ENCODE data around the gene AIG1.

Gene AIG1

GRCh38 chr6:143169440-143169839, 108.8 kb downstream of the AIG1 start:
- no peak for DNase-seq

DNA sequence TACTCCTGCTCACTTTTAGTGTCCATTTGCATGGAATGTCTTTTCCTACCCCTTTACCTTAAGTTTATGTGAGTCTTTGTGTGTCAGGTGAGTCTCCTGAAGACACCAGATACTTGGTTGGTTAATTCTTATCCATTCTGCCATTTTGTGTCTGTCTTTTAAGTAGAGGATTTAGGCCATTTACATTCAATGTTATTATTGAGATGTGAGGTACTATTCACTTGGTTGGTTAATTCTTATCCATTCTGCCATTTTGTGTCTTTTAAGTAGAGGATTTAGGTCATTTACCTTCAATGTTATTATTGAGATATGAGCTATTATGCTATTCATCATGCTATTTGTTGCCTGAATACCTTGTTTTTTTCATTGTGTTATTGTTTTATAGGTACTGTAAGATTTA, 113.8 kb downstream of the AIG1 start:
- DNase-seq = no peak

GRCh38 chr6:143174951-143175350, 114.3 kb downstream of the AIG1 start:
- DNase-seq = no peak

GRCh38 chr6:143176090-143177021, 115.7 kb downstream of the AIG1 start:
- no peak for DNase-seq

DNA sequence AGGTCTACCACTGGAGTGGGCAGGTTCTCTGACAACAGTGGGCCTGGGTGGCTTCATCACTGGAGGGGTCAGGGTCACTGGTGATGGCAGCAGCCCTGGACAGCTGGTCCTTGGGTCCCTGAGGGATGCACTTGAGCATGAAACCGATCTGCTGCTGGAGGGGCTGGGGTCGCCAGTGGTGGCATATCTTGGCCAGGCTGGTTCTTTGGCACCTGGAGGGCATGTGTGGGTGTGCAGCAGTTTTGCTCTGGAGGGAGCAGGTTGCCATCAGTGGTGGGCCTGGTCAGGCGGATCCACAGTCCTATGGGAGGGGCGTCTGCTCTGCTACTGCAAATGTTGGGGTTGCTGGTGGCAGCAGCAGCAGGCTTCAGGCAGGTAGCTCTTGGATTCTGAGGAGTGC, 117.0 kb downstream of the AIG1 start:
- no peak for DNase-seq

DNA sequence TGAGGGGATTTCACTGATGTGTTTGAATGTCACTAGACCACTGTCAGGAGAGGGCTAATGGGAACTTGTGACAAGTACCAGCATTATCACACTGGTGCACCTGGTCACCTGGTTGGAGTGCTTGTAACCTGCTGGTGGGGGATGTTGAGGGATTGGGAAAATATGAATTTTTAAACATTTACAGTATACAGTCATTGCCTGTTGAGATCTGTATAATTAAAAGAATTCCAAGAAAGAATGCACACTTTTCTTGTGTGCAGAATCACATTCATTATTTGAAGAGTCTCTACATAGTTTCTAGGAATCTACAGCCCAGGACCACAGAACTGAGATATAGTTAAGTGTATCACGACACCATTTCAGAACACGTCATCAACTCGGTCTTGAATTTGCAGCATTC, 118.4 kb downstream of the AIG1 start:
- DNase-seq = no peak

DNA sequence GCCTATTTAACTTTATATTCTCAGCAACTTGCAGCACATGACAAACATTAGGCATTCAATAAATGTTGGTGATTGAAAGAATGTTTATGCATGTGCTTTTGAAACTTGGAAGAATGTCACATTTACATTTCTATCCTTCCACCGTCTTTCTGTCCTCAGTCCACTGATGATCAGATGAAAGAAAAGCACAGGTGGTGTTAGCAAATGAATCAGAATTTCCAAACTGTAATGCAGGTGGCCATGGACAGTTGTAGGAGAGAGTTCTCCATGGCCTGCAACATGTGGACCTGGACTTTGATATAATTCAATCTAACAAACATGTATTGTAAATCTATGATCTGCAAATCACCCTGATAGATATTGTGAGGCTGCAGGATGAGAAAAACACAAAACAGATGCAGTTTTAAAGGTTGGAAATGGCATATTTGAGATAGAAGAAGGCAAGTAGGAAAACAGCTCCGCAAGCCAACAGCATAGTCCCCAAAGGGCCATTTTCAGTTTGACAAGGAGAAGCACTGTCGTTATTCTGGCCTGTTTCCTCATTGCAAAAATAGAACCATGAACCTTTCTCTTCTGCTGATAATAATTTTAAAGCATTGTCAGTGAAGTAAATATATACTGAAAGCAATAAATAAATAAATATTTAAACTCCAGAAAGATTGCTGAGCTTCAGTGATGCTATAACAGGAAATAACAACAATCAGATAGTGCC, 119.4 kb downstream of the AIG1 start:
- no peak for DNase-seq

DNA sequence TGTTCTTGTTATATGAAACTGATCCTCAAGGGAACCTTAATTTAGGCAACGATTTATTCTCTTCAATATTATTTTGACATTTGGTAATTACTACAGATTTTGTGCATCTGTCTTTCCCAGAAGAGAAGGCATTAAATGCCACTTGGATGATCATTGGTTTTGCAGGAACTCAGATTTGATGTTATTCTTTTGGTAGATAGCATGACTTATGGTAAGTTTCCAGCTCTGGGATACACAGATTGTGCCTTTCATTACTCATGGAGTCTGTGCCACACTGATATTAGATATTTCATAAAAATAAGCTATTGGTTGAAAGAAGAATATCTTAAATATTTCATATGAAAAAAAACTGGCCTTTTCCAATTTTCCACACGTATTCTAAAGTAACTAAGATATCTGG, 120.1 kb downstream of the AIG1 start:
- DNase-seq = no peak

GRCh38 chr6:143183666-143184065, 123.0 kb downstream of the AIG1 start:
- no peak for DNase-seq

DNA sequence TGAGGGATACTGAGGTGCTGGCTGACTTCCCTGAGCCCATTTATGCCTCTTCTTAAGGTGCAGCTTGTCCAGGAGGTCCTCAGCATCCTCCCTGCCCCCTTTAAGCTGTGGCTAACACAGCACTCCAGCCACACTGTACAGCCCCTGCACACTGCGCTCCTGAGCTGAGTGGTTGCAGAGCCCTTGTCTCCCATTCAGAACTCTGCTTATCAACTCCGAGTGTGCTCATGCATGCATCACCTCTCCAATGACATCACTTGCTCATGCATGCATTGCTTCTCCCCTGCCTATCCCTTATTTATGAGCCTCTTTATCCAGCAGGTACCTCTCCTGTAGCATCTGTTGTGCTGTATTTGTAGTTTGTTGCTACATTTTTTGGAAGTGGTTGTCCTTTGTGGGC, 124.6 kb downstream of the AIG1 start:
- DNase-seq = no peak

DNA sequence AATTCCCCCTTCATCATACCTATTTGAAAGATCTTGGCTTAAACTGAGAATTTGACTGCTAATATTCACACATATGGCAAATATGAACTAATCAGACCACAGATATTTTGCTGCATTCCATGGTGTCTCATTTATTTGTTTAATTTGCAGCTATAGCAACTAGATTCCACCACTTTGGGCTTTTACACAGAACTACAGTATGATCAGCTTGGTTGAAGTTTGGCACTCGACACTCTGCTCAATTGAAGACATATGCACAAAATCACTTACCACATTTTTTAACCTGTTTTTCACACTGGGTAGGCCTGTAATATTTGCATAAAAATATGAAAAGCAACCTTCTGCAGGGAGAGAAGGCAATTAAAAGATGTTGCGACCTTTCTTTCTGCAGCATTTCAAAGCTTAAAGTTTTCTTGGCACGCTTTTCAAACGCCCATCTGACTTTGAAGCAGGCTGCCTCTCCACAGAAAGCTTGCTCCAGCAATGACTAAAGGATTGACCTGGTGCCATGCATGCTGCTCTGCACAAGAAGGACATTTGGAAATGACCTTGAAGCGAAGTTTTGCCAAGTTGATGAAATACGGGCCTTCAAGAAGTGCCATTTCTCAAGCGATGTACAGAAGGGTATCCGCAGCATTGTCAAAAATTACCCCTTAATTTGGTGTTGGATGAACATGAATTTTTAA, 126.7 kb downstream of the AIG1 start:
- no peak for DNase-seq

DNA sequence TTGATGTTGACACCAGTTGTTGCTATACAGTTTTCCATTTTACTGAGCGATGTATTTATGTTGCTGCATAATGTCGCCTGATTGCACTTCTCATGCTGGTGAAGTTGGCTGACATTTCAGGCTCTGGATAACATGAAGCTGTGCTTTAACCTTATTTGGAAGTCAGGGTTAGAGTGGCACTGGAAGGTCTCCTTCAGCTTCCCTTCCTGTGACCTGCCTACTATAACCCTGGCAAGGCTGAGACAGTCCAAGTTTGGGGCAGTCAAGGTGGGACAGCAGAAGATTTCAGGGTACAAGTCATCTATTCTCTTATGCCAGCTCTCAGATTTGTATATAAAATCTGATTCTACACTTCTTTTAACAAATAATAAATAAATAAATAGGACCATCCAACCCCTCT, 127.6 kb downstream of the AIG1 start:
- no peak for DNase-seq

GRCh38 chr6:143191361-143191760, 130.7 kb downstream of the AIG1 start:
- no peak for DNase-seq

GRCh38 chr6:143192766-143193165, 132.1 kb downstream of the AIG1 start:
- DNase-seq = no peak

GRCh38 chr6:143193571-143194094, 132.9 kb downstream of the AIG1 start:
- no peak for DNase-seq

DNA sequence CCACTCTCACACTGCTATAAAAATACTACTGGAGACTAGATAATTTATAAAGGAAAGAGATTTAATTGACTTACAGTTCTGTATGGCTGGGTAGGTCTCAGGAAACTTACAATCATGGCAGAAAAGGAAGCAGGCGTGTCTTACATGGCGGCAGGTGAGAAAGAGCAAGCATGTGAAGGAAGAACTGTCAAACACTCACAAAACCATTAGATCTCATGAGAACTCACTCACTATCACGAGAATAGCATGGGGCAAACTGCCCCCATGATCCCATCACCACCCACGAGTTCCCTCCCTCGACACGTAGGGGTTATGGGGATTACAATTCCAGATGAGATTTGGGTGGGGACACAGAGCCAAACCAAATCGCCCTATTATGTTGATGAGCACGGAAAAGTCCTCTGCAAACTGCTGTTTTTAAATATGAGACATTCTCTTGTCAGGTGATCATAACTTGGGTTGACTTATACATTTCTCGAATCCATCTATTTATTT, 133.5 kb downstream of the AIG1 start:
- DNase-seq = no peak

GRCh38 chr6:143195349-143195845, 134.7 kb downstream of the AIG1 start:
- DNase-seq = no peak

DNA sequence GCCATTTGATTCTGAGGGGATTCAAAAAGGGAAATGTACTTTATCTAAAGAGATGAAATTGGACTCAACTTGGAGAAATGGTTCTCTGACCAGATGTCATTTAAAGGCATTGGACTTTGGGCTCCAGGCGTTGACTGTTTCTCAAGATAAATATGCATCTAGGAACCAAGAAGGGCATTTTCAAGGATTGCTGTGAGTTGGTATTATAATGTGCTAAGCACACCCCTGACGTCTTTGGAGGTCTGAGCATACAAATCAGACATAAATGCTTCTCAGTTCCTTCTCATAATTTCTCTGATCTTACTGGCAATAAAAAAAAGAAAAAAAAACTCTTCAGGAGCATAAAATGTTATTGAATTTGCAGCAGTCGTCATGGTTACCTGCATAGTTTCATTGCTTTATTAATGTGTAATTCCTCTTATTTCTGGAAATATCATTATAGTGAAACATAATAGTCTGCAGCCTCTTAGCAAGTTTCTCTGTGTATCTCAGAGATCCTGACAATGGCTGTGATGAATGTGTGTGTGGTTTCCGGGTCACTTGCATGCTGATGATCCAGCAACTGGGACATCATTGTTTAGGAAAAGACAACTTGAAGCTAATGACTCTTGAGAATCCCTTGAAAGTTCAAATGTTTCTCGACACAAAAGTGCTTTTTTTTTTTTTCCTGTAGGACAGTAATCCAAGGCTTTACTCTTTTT, 136.0 kb downstream of the AIG1 start:
- DNase-seq = no peak

DNA sequence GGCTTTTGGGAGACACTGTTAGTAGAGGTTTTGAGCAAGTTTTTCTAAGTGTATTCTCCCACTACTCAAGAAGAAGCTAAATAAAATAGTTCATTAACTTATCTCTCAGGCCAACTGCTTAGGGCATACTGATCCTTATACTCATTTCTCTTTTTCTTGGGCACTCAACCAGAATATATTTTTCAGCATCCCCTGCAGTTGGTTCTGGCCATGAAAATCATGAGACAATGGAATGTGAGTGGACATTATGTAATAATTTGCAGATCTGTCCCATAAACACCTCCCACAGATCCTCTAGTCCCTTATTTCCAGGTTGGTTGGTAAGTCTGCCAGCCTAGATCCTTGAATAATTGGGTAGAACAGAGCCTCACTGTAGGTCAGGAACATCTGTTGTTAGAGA, 136.7 kb downstream of the AIG1 start:
- no peak for DNase-seq

GRCh38 chr6:143198312-143198711, 137.6 kb downstream of the AIG1 start:
- DNase-seq = no peak

- DNase-seq = no peak
Measured at GRCh38 chr6:143199291-143199690, 138.6 kb downstream of the AIG1 start.

GRCh38 chr6:143200167-143200770, 139.6 kb downstream of the AIG1 start:
- no peak for DNase-seq

Data from activated CD8-positive, alpha-beta memory T cell treated with anti-CD3 and anti-CD28 coated beads, Interleukin-2, amount 50 U/mL, for 48 hours (primary cell).